ENCODE results near the gene CEP290.

Gene CEP290

GRCh38 chr12:88093573-88093972 lies 48.3 kb downstream of the CEP290 start:
- in situ Hi-C loops (cut with HindIII; ENCODE audit: low sequenced_read_pairs) = no loop called here
- no peak for DNase-seq (ENCODE audit: low read depth)
- no peak overlapping the region for H3K4me3 ChIP-seq (ENCODE audit: low read depth, low read length)
- TF ChIP-seq CTCF (IDR thresholded peaks at IDR 0.05; ENCODE audit: low read depth, low read length, missing control alignments) = no peak

- in situ Hi-C loops (cut with HindIII; ENCODE audit: low sequenced_read_pairs) = no loop called here
- no peak for TF ChIP-seq CTCF (IDR thresholded peaks at IDR 0.05; ENCODE audit: low read depth, low read length, missing control alignments)
- H3K4me3 ChIP-seq (ENCODE audit: low read depth, low read length) = no peak overlapping the region
- DNase-seq (ENCODE audit: low read depth) = no peak
These were observed 49.1 kb downstream of the CEP290 start for GRCh38 chr12:88092771-88093170.

DNA sequence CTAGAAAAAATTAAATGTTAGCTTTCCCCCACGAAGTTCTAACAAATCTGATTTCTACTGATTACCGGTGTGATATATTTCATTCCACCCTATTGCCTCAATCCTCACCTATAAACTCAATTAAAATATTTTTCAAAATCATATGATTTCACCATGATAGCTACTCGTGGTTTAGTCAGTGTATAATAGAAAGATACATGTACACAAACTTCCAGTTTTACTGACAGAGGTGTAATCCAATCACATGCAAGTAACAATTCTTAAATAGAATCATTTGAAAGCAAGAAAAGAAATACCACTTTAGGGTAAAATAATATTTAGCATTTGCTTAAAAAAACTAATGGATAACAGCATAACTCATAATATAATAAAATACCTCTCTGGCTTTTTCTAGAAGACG lies 57.7 kb downstream of the CEP290 start:
- no peak for TF ChIP-seq CTCF (IDR thresholded peaks at IDR 0.05; ENCODE audit: low read depth, low read length, missing control alignments)
- H3K4me3 ChIP-seq (ENCODE audit: low read depth, low read length) = no peak overlapping the region
- DNase-seq (ENCODE audit: low read depth) = no peak
- in situ Hi-C loops (cut with HindIII; ENCODE audit: low sequenced_read_pairs) = no loop called here

GRCh38 chr12:88083634-88084033 lies 58.3 kb downstream of the CEP290 start:
- DNase-seq (ENCODE audit: low read depth) = no peak
- TF ChIP-seq CTCF (IDR thresholded peaks at IDR 0.05; ENCODE audit: low read depth, low read length, missing control alignments) = no peak
- in situ Hi-C loops (cut with HindIII; ENCODE audit: low sequenced_read_pairs) = no loop called here
- H3K4me3 ChIP-seq (ENCODE audit: low read depth, low read length) = no peak overlapping the region

DNA sequence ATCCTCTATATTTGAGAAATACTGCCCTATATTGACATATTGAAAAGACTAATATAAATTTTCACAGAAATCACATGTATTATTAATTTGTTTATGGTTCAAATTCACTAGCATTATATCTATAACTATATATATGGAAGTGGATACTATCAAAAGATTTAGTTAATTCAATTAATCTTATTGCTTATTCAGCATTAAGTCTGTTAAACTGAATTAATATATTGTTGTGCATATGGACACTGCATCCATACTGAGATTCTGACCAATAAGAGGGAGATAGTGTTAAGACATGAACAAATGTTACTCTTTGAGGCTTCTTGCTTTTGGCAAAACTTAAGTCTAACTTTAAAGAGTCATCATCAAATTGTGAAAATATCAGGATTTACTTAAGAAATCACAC lies 60.6 kb downstream of the CEP290 start:
- no peak overlapping the region for H3K4me3 ChIP-seq (ENCODE audit: low read depth, low read length)
- no peak for DNase-seq (ENCODE audit: low read depth)
- no peak for TF ChIP-seq CTCF (IDR thresholded peaks at IDR 0.05; ENCODE audit: low read depth, low read length, missing control alignments)
- in situ Hi-C loops (cut with HindIII; ENCODE audit: low sequenced_read_pairs) = no loop called here

DNA sequence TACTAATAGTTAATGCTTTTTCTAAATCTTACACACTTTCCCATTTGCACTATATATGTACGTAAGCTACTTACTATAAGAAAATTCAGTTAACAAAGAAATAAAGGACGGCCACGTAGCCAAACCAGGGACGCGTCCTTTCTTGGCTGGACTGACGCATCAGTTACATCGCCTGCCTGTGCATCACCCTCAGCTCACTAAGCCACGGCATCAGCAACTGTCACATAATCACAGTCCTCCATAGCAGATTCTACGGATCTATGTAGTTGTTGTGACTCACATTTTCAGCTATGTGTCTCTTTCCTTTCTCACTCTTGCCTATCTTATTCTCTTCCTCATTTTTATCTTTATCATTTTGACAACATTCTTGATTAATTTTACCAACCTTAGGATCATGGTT lies 74.6 kb downstream of the CEP290 start:
- H3K4me3 ChIP-seq (ENCODE audit: low read depth, low read length) = no peak overlapping the region
- TF ChIP-seq CTCF (IDR thresholded peaks at IDR 0.05; ENCODE audit: low read depth, low read length, missing control alignments) = no peak
- no peak for DNase-seq (ENCODE audit: low read depth)
- in situ Hi-C loops (cut with HindIII; ENCODE audit: low sequenced_read_pairs) = no loop called here

- DNase-seq (ENCODE audit: low read depth) = no peak
- in situ Hi-C loops (cut with HindIII; ENCODE audit: low sequenced_read_pairs) = no loop called here
- H3K4me3 ChIP-seq (ENCODE audit: low read depth, low read length) = no peak overlapping the region
- no peak for TF ChIP-seq CTCF (IDR thresholded peaks at IDR 0.05; ENCODE audit: low read depth, low read length, missing control alignments)
These were observed 78.5 kb downstream of the CEP290 start for GRCh38 chr12:88063375-88063774.
